A673 (cell line): ENCODE data around the gene FBXW4.

Experiments
- EZH2 ChIP-seq: fragments of 200-600 bp; sonication (generic); IDR thresholded peaks from 2 replicates; pipeline ENCODE4 v1.6.1; 2017; ENCODE audit warnings: borderline replicate concordance, low read depth, mild to moderate bottlenecking, mixed read lengths, antibody characterized with exemption, low read length; ENCODE audit not compliant: poor library complexity, severe bottlenecking
- TF ChIP-seq, protein P1 (sequence below): fragments of 300-800, 200-600 bp; sonication (generic); conservative IDR thresholded peaks from 2 replicates; pipeline ENCODE4 v1.5.1; 2017; ENCODE audit warnings: low read depth, mild to moderate bottlenecking, antibody characterized with exemption, low read length, moderate library complexity, mixed read lengths

DNA sequence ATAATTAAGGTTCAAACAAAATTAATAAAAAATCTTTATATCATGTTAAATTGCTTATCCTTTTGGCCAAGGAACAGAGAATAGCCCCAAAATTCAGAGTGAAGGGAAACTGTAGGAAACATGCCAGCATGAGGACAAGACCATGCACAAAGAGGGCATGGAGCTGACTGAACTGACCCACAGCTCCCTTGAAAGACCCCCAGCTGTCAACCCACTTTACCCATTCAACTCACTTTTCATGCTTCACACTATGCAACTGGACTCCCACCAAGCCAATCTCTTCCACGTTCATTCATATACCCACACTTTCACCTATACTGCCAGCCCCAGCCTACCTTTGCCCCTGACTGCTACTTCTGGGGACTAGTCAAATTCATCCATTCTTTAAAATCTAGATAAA is 10.2 kb downstream of the FBXW4 start:
- TF ChIP-seq, protein P1, sequence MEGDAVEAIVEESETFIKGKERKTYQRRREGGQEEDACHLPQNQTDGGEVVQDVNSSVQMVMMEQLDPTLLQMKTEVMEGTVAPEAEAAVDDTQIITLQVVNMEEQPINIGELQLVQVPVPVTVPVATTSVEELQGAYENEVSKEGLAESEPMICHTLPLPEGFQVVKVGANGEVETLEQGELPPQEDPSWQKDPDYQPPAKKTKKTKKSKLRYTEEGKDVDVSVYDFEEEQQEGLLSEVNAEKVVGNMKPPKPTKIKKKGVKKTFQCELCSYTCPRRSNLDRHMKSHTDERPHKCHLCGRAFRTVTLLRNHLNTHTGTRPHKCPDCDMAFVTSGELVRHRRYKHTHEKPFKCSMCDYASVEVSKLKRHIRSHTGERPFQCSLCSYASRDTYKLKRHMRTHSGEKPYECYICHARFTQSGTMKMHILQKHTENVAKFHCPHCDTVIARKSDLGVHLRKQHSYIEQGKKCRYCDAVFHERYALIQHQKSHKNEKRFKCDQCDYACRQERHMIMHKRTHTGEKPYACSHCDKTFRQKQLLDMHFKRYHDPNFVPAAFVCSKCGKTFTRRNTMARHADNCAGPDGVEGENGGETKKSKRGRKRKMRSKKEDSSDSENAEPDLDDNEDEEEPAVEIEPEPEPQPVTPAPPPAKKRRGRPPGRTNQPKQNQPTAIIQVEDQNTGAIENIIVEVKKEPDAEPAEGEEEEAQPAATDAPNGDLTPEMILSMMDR = no peak
- no peak for TF ChIP-seq EZH2
